CD8-positive, alpha-beta memory T cell (primary cell): ENCODE measurements around the gene TECTA. TPM values are rescaled to one million over a fixed set of nuclear protein-coding genes. Genes with fewer than 3 reads are reported as not detected.
"Not testable (repeated sequence)": the region's sequence is repeated elsewhere in the genome, so short reads cannot be mapped to it uniquely, and the experiment has no call there.

Experiments
- CTCF ChIA-PET: fragments of 350-600 bp; sonication (Branson Sonifier 250); formaldehyde crosslinking; loops from one replicate; lab custom pipeline; 2021; ENCODE audit warnings: antibody characterized with exemption; lab: Charles Lee
- POLR2A ChIA-PET: fragments of 350-600 bp; sonication (Branson Sonifier 250); formaldehyde crosslinking; loops from one replicate; lab custom pipeline; 2021; ENCODE audit warnings: antibody characterized with exemption; lab: Charles Lee
- DNase-seq, 5 donors: peaks; one replicate each; pipeline versions ENCODE4 v3.0.0 to v3.0.0-alpha.2; 2020 to 2022; ENCODE audit warnings: mixed read lengths in 1 of 5
- H3K27ac ChIP-seq: one replicate; pipeline ENCODE4 v1.7.0; 2013; ENCODE audit warnings: low read depth, mild to moderate bottlenecking, low read length, moderate library complexity
- H3K27me3 ChIP-seq: 2 replicates; pipeline ENCODE4 v1.7.0; 2013; ENCODE audit warnings: low read length, mild to moderate bottlenecking; ENCODE audit not compliant: insufficient read depth, poor library complexity, severe bottlenecking
- H3K36me3 ChIP-seq: 2 replicates; pipeline ENCODE4 v1.7.0; 2013; ENCODE audit warnings: mild to moderate bottlenecking, low read length, moderate library complexity; ENCODE audit not compliant: insufficient read depth
- H3K4me1 ChIP-seq: 2 replicates; pipeline ENCODE4 v1.7.0; 2013; ENCODE audit warnings: mild to moderate bottlenecking, low read length, moderate library complexity; ENCODE audit not compliant: insufficient read depth
- H3K4me3 ChIP-seq: 2 replicates; pipeline ENCODE4 v1.7.0; 2013; ENCODE audit warnings: mild to moderate bottlenecking, low read length
- H3K9me3 ChIP-seq: 2 replicates; pipeline ENCODE4 v1.7.0; 2013; ENCODE audit warnings: mild to moderate bottlenecking, low read length
- H3K27ac Mint-ChIP-seq, 8 donors: one replicate each; pipeline ENCODE4 v1.8.0; 2020 to 2021; ENCODE audit warnings: mixed read lengths in 8 of 8, mild to moderate bottlenecking in 6 of 8, inconsistent platforms in 3 of 8, moderate library complexity in 3 of 8
- H3K27me3 Mint-ChIP-seq, 2 donors: one replicate each; pipeline ENCODE4 v1.8.0; 2020 to 2021; ENCODE audit warnings: mixed read lengths in 2 of 2, mild to moderate bottlenecking in 1 of 2, moderate library complexity in 1 of 2
- H3K36me3 Mint-ChIP-seq, 3 donors: one replicate each; pipeline ENCODE4 v1.8.0; 2020 to 2021; ENCODE audit warnings: mixed read lengths in 3 of 3, inconsistent platforms in 1 of 3, mild to moderate bottlenecking in 1 of 3
- H3K4me1 Mint-ChIP-seq, 3 donors: one replicate each; pipeline ENCODE4 v1.8.0; 2020 to 2021; ENCODE audit warnings: mixed read lengths in 3 of 3, inconsistent platforms in 1 of 3, mild to moderate bottlenecking in 1 of 3
- H3K4me3 Mint-ChIP-seq, 7 donors: one replicate each; pipeline ENCODE4 v1.8.0; 2020 to 2021; ENCODE audit warnings: mixed read lengths in 7 of 7, mild to moderate bottlenecking in 6 of 7, moderate library complexity in 4 of 7, inconsistent platforms in 2 of 7
- H3K9me3 Mint-ChIP-seq, 5 donors: one replicate each; pipeline ENCODE4 v1.8.0; 2020 to 2022; ENCODE audit warnings: mixed read lengths in 5 of 5, mild to moderate bottlenecking in 3 of 5, moderate library complexity in 2 of 5, inconsistent platforms in 1 of 5
- polyA plus RNA-seq: library from polyadenylated mRNA; unstranded; fragments of 300-500 nt; fragmentation: Illumina TruSeq; gene quantifications from one replicate; pipeline ENCODE4 v1.2.3, GENCODE V29; 2021
- total RNA-seq, 2 experiments: library from RNA; stranded (reverse); gene quantifications; one replicate each; pipeline ENCODE4 v1.2.3, GENCODE V29; 2021

TECTA gene
- total and polyA plus RNA-seq, 3 experiments from 2014 or later = 0.29 to 0.39 TPM; not detected in 1

GRCh38 chr11:121152764-121153163, 51.7 kb downstream of the TECTA start:
- no peaks in the 10 kb centered on the region for H3K9me3 ChIP-seq
- no peaks in the 10 kb centered on the region for H3K9me3 Mint-ChIP-seq
- H3K4me1 ChIP-seq = no peaks in the 10 kb centered on the region
- H3K27me3 Mint-ChIP-seq = no peaks in the 10 kb centered on the region
- no peaks in the 10 kb centered on the region for H3K4me1 Mint-ChIP-seq
- H3K4me3 ChIP-seq = no peak overlapping the region
- no peaks in the 10 kb centered on the region for H3K36me3 ChIP-seq
- CTCF ChIA-PET = no interaction called here
- no peak overlapping the region for H3K27ac Mint-ChIP-seq
- DNase-seq = no peak
- no peak overlapping the region for H3K27ac ChIP-seq
- no peaks in the 10 kb centered on the region for H3K27me3 ChIP-seq
- no peaks in the 10 kb centered on the region for H3K36me3 Mint-ChIP-seq
- no peak overlapping the region for H3K4me3 Mint-ChIP-seq
- POLR2A ChIA-PET = no interaction called here

DNA sequence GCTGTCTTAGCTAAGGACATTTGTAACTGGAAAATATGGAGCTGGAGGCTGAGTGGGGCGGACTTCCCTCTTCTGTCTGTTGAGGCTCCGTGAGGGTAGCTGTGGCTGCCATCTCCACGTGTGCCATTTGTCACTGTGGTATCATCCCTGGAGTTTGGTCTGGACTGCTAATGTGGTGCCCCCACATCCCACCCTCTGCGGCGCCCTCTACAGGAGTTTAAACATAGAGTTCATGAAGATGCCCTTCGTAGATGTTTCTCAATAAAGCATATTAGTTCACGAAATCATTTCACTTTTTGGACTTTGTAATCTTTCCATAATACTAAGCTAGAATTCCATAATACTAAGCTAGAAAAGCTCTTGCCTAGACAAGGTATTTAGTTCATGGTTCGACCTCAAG, 52.4 kb downstream of the TECTA start:
- Mint-ChIP-seq H3K4me3 (no peak overlapping the region), H3K9me3 (no peaks in the 10 kb centered on the region), H3K36me3 (no peaks in the 10 kb centered on the region), H3K4me1 (no peaks in the 10 kb centered on the region), H3K27me3 (peaks cover 0 to under 1% of the 10 kb centered on the region in 2 donors), H3K27ac (no peak overlapping the region)
- CTCF ChIA-PET = no interaction called here
- Histone ChIP-seq H3K27me3 (no peaks in the 10 kb centered on the region), H3K36me3 (no peaks in the 10 kb centered on the region), H3K4me1 (no peaks in the 10 kb centered on the region), H3K9me3 (no peaks in the 10 kb centered on the region), H3K27ac (no peak overlapping the region), H3K4me3 (no peak overlapping the region)
- POLR2A ChIA-PET = no interaction called here
- DNase-seq = no peak

GRCh38 chr11:121154486-121155314, 53.7 kb downstream of the TECTA start:
- ChIA-PET POLR2A (no interaction called here), CTCF (no interaction called here)
- no peaks in the 10 kb centered on the region for H3K36me3 ChIP-seq
- H3K27me3 ChIP-seq = no peaks in the 10 kb centered on the region
- no peak overlapping the region for H3K4me3 ChIP-seq
- DNase-seq = no peak
- H3K27ac ChIP-seq = no peak overlapping the region
- Mint-ChIP-seq H3K9me3 (no peaks in the 10 kb centered on the region), H3K4me1 (no peaks in the 10 kb centered on the region), H3K36me3 (no peaks in the 10 kb centered on the region), H3K27ac (no peak overlapping the region), H3K4me3 (no peak overlapping the region), H3K27me3 (peaks cover 0 to 2% of the 10 kb centered on the region in 2 donors)
- no peaks in the 10 kb centered on the region for H3K4me1 ChIP-seq
- H3K9me3 ChIP-seq = no peaks in the 10 kb centered on the region

DNA sequence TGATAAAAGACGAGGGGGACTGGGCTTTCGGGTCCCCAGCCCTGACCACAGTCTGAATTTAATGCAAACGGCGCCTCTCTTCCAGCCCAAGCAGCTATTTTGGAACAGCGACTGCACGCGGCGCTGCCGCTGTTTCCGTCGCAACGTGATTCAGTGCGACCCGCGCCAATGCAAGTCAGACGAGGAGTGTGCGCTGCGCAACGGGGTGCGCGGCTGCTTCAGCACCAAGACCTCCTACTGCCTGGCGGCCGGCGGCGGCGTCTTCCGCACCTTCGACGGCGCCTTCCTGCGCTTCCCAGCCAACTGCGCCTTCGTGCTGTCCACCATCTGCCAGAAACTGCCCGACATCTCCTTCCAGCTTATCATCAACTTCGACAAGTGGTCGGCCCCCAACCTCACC, 56.7 kb downstream of the TECTA start:
- no peak overlapping the region for H3K27ac ChIP-seq
- Mint-ChIP-seq H3K4me1 (no peaks in the 10 kb centered on the region), H3K4me3 (no peak overlapping the region), H3K36me3 (no peaks in the 10 kb centered on the region), H3K27ac (no peak overlapping the region), H3K9me3 (no peaks in the 10 kb centered on the region), H3K27me3 (peaks cover 3% of the 10 kb centered on the region in 2 donors)
- DNase-seq = no peak
- H3K4me3 ChIP-seq = no peak overlapping the region
- POLR2A ChIA-PET = no interaction called here
- H3K9me3 ChIP-seq = no peaks in the 10 kb centered on the region
- no peaks in the 10 kb centered on the region for H3K4me1 ChIP-seq
- CTCF ChIA-PET = no interaction called here
- H3K27me3 ChIP-seq = no peaks in the 10 kb centered on the region
- no peaks in the 10 kb centered on the region for H3K36me3 ChIP-seq

- Histone ChIP-seq H3K4me1 (no peaks in the 10 kb centered on the region), H3K27me3 (no peaks in the 10 kb centered on the region), H3K9me3 (no peaks in the 10 kb centered on the region), H3K36me3 (no peaks in the 10 kb centered on the region), H3K4me3 (no peak overlapping the region), H3K27ac (no peak overlapping the region)
- H3K27ac Mint-ChIP-seq = no peak overlapping the region
- DNase-seq = no peak
- peaks cover 0 to 3% (median 0%) of the 10 kb centered on the region in 3 donors for H3K4me1 Mint-ChIP-seq
- peaks cover 3% of the 10 kb centered on the region in 2 donors for H3K27me3 Mint-ChIP-seq
- ChIA-PET POLR2A (no interaction called here), CTCF (no interaction called here)
- H3K9me3 Mint-ChIP-seq = no peaks in the 10 kb centered on the region
- H3K4me3 Mint-ChIP-seq = no peak overlapping the region
- H3K36me3 Mint-ChIP-seq = no peaks in the 10 kb centered on the region
Observed at GRCh38 chr11:121159741-121160140, 58.7 kb downstream of the TECTA start.

- H3K27me3 Mint-ChIP-seq = peaks cover 3% of the 10 kb centered on the region in 2 donors
- H3K4me1 ChIP-seq = no peaks in the 10 kb centered on the region
- no peaks in the 10 kb centered on the region for H3K9me3 Mint-ChIP-seq
- H3K4me3 ChIP-seq = no peak overlapping the region
- no peaks in the 10 kb centered on the region for H3K9me3 ChIP-seq
- no peak overlapping the region for H3K27ac Mint-ChIP-seq
- no peaks in the 10 kb centered on the region for H3K36me3 ChIP-seq
- DNase-seq = no peak
- H3K27ac ChIP-seq = no peak overlapping the region
- ChIA-PET CTCF (no interaction called here), POLR2A (no interaction called here)
- H3K4me1 Mint-ChIP-seq = peaks cover 0 to 3% (median 0%) of the 10 kb centered on the region in 3 donors
- no peaks in the 10 kb centered on the region for H3K27me3 ChIP-seq
- H3K4me3 Mint-ChIP-seq = no peak overlapping the region
- H3K36me3 Mint-ChIP-seq = no peaks in the 10 kb centered on the region
Observed at GRCh38 chr11:121161349-121161917, 60.4 kb downstream of the TECTA start.

DNA sequence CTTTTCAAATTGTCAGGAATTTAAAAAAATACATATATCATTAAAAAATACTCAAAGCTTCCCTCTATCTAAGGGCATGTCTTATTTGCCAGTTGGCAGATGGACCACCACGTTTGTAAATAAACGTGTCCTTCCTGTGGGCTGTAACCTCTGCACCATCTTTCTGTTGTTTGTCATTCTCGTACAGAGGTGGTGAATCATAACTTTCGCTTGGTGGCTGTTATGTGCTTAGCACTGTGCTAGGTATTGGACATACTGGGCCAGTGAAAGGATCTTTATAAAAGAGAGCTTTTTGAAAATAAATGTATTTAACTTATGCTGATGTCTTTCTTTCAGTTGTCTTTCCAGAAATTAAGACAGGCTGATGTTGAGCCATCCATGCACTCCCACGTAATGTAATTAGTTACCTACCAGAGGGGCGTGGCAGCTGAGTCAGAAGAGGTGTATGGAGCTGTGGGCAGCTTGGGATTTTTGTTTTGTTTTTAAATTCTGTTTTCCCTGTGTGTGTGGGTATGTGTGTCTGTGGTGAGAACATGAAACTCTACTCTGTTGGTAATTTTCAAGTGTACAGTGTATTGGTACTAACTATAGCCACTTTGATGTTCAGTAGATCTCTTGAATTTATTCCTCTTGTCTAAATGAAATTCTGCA, 62.7 kb downstream of the TECTA start:
- CTCF ChIA-PET = no interaction called here

DNA sequence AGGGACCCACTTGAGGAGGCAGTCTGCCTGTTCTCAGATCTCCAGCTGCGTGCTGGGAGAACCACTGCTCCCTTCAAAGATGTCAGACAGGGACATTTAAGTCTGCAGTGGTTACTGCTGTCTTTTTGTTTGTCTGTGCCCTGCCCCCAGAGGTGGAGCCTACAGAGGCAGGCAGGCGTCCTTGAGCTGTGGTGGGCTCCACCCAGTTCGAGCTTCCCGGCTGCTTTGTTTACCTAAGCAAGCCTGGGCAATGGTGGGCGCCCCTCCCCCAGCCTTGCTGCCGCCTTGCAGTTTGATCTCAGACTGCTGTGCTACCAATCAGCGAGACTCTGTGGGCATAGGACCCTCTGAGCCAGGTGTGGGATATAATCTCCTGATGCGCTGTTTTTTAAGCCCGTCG, 76.6 kb downstream of the TECTA start:
- H3K4me3 Mint-ChIP-seq, H3K4me3 ChIP-seq, H3K27ac Mint-ChIP-seq, POLR2A ChIA-PET, H3K27ac ChIP-seq, DNase-seq, H3K4me1 Mint-ChIP-seq, H3K36me3 ChIP-seq, CTCF ChIA-PET, H3K27me3 ChIP-seq, H3K4me1 ChIP-seq, H3K36me3 Mint-ChIP-seq, H3K9me3 ChIP-seq: not testable (repeated sequence)
- Mint-ChIP-seq H3K9me3 (peaks cover 26 to 44% (median 37%) of the 10 kb centered on the region in 5 donors), H3K27me3 (peaks cover 6 to 10% of the 10 kb centered on the region in 2 donors)

More for the DNA sequence above, 62.7 kb downstream of the TECTA start:
- Mint-ChIP-seq H3K27me3 (peaks cover 2 to 7% of the 10 kb centered on the region in 2 donors), H3K4me3 (no peak overlapping the region), H3K9me3 (no peaks in the 10 kb centered on the region), H3K36me3 (no peaks in the 10 kb centered on the region), H3K4me1 (peaks cover 0 to 3% (median 0%) of the 10 kb centered on the region in 3 donors), H3K27ac (no peak overlapping the region)
- Histone ChIP-seq H3K36me3 (no peaks in the 10 kb centered on the region), H3K27me3 (no peaks in the 10 kb centered on the region), H3K9me3 (no peaks in the 10 kb centered on the region), H3K27ac (no peak overlapping the region), H3K4me3 (no peak overlapping the region), H3K4me1 (no peaks in the 10 kb centered on the region)
- POLR2A ChIA-PET = no interaction called here
- DNase-seq = no peak
